GM12892 (cell line): Measurements from ENCODE around the gene HCRT.

Source experiments
- POLR2A ChIP-seq: IDR thresholded peaks from 2 replicates; pipeline ENCODE4 v1.6.1; 2011; ENCODE audit warnings: low read depth, low read length, control low read depth
- POLR2AphosphoS5 ChIP-seq: IDR thresholded peaks from 2 replicates; pipeline ENCODE4 v1.6.1; 2011; ENCODE audit warnings: low read depth, low read length, control low read depth

DNA sequence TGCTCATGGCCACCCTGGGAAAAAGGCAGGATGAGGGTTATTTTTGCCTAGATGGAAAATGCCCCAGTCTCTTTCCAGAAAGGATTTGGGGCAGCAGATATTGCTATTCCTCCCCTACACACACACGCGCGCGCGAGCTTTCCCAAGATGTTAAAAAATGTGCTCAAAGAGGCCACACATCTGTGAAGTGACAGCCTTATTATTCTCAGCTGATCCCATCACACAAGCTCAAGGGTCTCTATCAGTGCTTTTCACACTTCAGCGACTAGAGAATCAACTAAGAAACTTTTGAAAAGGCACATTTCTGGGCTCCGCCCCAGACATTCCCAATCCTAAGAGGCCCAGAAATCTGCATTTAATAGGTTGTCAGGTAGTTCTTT is 24.7 kb downstream of the HCRT start:
- TF ChIP-seq POLR2AphosphoS5 (no peak), POLR2A (no peak)
